Tibial nerve (tissue), 4 donors: ENCODE measurements around the gene BNIP5. TPM values are rescaled to one million over a fixed set of nuclear protein-coding genes. Genes with fewer than 3 reads are reported as not detected.

Experiments used
- DNase-seq, 2 donors: peaks; one replicate each; pipeline ENCODE4 v3.0.0-alpha.2; 2019; ENCODE audit warnings: low spot score in 2 of 2
- H3K27ac ChIP-seq, 4 donors: fragments of 200-600 bp; sonication (generic) in 3 of 4; one replicate each; pipeline ENCODE4 v1.5.1; 2017 to 2019; ENCODE audit warnings: mild to moderate bottlenecking in 1 of 4
- H3K27me3 ChIP-seq, 2 donors: fragments of 200-600 bp; sonication (generic) in 1 of 2; one replicate each; pipeline versions ENCODE4 v1.5.1 to v1.6.0; 2017 to 2019
- H3K36me3 ChIP-seq, 3 donors: fragments of 200-600 bp; sonication (generic); one replicate each; pipeline ENCODE4 v1.5.1; 2018 to 2019
- H3K4me1 ChIP-seq, 4 donors: fragments of 200-600 bp; sonication (generic) in 3 of 4; one replicate each; pipeline ENCODE4 v1.5.1; 2017 to 2019
- H3K4me3 ChIP-seq, 4 donors: fragments of 200-600 bp; sonication (generic) in 3 of 4; one replicate each; pipeline ENCODE4 v1.5.1; 2017 to 2019; ENCODE audit warnings: mild to moderate bottlenecking in 1 of 4, moderate library complexity in 1 of 4
- H3K9me3 ChIP-seq, 4 donors: fragments of 200-600 bp; sonication (generic) in 3 of 4; one replicate each; pipeline ENCODE4 v1.5.1; 2017 to 2019
- CTCF ChIP-seq, 5 experiments: fragments of 200-600 bp in 3 of 5; fragments of 450-650 bp in 2 of 5; sonication (generic) in 3 of 5; IDR thresholded peaks; one replicate each; pipeline ENCODE4 v1.5.1; 2016 to 2019; ENCODE audit warnings: antibody characterized with exemption in 5 of 5, mild to moderate bottlenecking in 3 of 5, moderate library complexity in 2 of 5
- EP300 ChIP-seq, 2 donors: sonication (generic); formaldehyde crosslinking; IDR thresholded peaks; one replicate each; pipeline ENCODE4 v1.6.1; 2017; ENCODE audit warnings: antibody characterized with exemption in 2 of 2, mild to moderate bottlenecking in 1 of 2
- POLR2A ChIP-seq, 2 donors: fragments of 450-650 bp; IDR thresholded peaks; one replicate each; pipeline ENCODE4 v1.6.1; 2017; ENCODE audit warnings: antibody characterized with exemption in 2 of 2, mild to moderate bottlenecking in 2 of 2, moderate library complexity in 2 of 2
- WGBS, 2 donors: methylation state at CpG; one replicate each; pipeline ENCODE4 v1.1.5; 2018; 5-methylcytosine and 5-hydroxymethylcytosine counted together
- total RNA-seq, 4 donors: library from RNA; depleted of rRNA; stranded (reverse); fragments of >200 nt; gene quantifications; one replicate each; pipeline ENCODE4 v1.1.0, GENCODE V29; 2016

BNIP5 gene
- total RNA-seq, 4 donors from 2014 or later: not detected

GRCh38 chr6:36350681-36351571, 14.2 kb upstream of the BNIP5 start:
- Histone ChIP-seq H3K4me1 (peaks cover 0 to 22% (median 10%) of the 10 kb centered on the region in 4 donors), H3K4me3 (no peak overlapping the region), H3K9me3 (no peaks in the 10 kb centered on the region), H3K27me3 (no peaks in the 10 kb centered on the region), H3K36me3 (no peaks in the 10 kb centered on the region), H3K27ac (peak overlapping the region in 3 of 4 donors; percentile 29 to 66 (median 63))
- WGBS, 2 donors: 45 to 50% methylated on average over 15 of the region's 15 CpGs
- TF ChIP-seq POLR2A (IDR thresholded peaks at IDR 0.05): no peak
- TF ChIP-seq EP300 (IDR thresholded peaks at IDR 0.05): peak in 1 of 2 donors; percentile 65
- no peak for TF ChIP-seq CTCF (IDR thresholded peaks at IDR 0.05)
- DNase-seq: no peak

- Histone ChIP-seq H3K4me3 (no peak overlapping the region), H3K4me1 (peaks cover 0 to 22% (median 10%) of the 10 kb centered on the region in 4 donors), H3K27ac (peak overlapping the region in 3 of 4 donors; percentile 29 to 66 (median 63)), H3K9me3 (no peaks in the 10 kb centered on the region), H3K27me3 (no peaks in the 10 kb centered on the region), H3K36me3 (no peaks in the 10 kb centered on the region)
- TF ChIP-seq CTCF (IDR thresholded peaks at IDR 0.05): no peak
- TF ChIP-seq POLR2A (IDR thresholded peaks at IDR 0.05): no peak
- no peak for TF ChIP-seq EP300 (IDR thresholded peaks at IDR 0.05)
- no peak for DNase-seq
- WGBS, 2 donors: 73 to 80% methylated on average over 4 of the region's 4 CpGs
Measured at GRCh38 chr6:36350082-36350481, 13.4 kb upstream of the BNIP5 start.

GRCh38 chr6:36349240-36349639, 12.6 kb upstream of the BNIP5 start:
- H3K27ac ChIP-seq: no peak overlapping the region
- H3K4me1 ChIP-seq: peaks cover 0 to 22% (median 10%) of the 10 kb centered on the region in 4 donors
- TF ChIP-seq POLR2A (IDR thresholded peaks at IDR 0.05): no peak
- no peak for TF ChIP-seq CTCF (IDR thresholded peaks at IDR 0.05)
- TF ChIP-seq EP300 (IDR thresholded peaks at IDR 0.05): no peak
- no peaks in the 10 kb centered on the region for H3K27me3 ChIP-seq
- H3K9me3 ChIP-seq: no peaks in the 10 kb centered on the region
- no peak overlapping the region for H3K4me3 ChIP-seq
- H3K36me3 ChIP-seq: no peaks in the 10 kb centered on the region
- WGBS, 2 donors: 83 to 95% methylated on average over 6 of the region's 6 CpGs
- DNase-seq: no peak

- 87 to 91% methylated on average over 4 of the region's 4 CpGs for WGBS, 2 donors
- Histone ChIP-seq H3K27ac (no peak overlapping the region), H3K4me1 (peaks cover 0 to 22% (median 10%) of the 10 kb centered on the region in 4 donors), H3K9me3 (no peaks in the 10 kb centered on the region), H3K36me3 (no peaks in the 10 kb centered on the region), H3K4me3 (no peak overlapping the region), H3K27me3 (no peaks in the 10 kb centered on the region)
- no peak for TF ChIP-seq POLR2A (IDR thresholded peaks at IDR 0.05)
- TF ChIP-seq CTCF (IDR thresholded peaks at IDR 0.05): no peak
- TF ChIP-seq EP300 (IDR thresholded peaks at IDR 0.05): no peak
- DNase-seq: no peak
Measured at GRCh38 chr6:36347621-36348020, 10.9 kb upstream of the BNIP5 start.
